Naive thymus-derived CD4-positive, alpha-beta T cell (primary cell): ENCODE measurements around the gene TRMO. TPM values are rescaled to one million over a fixed set of nuclear protein-coding genes. Genes with fewer than 3 reads are reported as not detected.

Source experiments
- ATAC-seq: fragments of 150-1000 bp; cut with Tn5 transposase; 2 replicates; pipeline ENCODE4 v1.10.0; 2021; ENCODE audit warnings: mild to moderate bottlenecking, moderate library complexity
- CTCF ChIA-PET: fragments of 350-600 bp; sonication (Branson Sonifier 250); formaldehyde crosslinking; loops from one replicate; lab custom pipeline; 2021; ENCODE audit warnings: antibody characterized with exemption; lab: Charles Lee
- POLR2A ChIA-PET: fragments of 350-600 bp; sonication (Branson Sonifier 250); formaldehyde crosslinking; loops from one replicate; lab custom pipeline; 2021; ENCODE audit warnings: antibody characterized with exemption, inconsistent platforms; lab: Charles Lee
- DNase-seq, 9 donors: peaks; one replicate each; pipeline versions ENCODE4 v3.0.0 to v3.0.0-alpha.2; 2020 to 2022; ENCODE audit warnings: mixed read lengths in 1 of 9
- H3K27ac ChIP-seq: one replicate; pipeline ENCODE4 v1.7.0; 2013; ENCODE audit warnings: mild to moderate bottlenecking, low read depth, low read length, moderate library complexity
- H3K27me3 ChIP-seq, 2 donors: one replicate each; pipeline ENCODE4 v1.7.0; 2013; ENCODE audit warnings: low read length in 2 of 2, mild to moderate bottlenecking in 2 of 2, moderate library complexity in 2 of 2; ENCODE audit not compliant: control insufficient read depth in 2 of 2, insufficient read depth in 2 of 2
- H3K36me3 ChIP-seq, 3 experiments: 1 replicate in 2 of 3; 2 replicates in 1 of 3; pipeline ENCODE4 v1.7.0; 2013; ENCODE audit warnings: low read length in 3 of 3, mild to moderate bottlenecking in 3 of 3, moderate library complexity in 1 of 3; ENCODE audit not compliant: insufficient read depth in 3 of 3, control insufficient read depth in 2 of 3
- H3K4me1 ChIP-seq, 2 donors: one replicate each; pipeline ENCODE4 v1.7.0; 2013; ENCODE audit warnings: low read length in 2 of 2, mild to moderate bottlenecking in 2 of 2, moderate library complexity in 1 of 2; ENCODE audit not compliant: control insufficient read depth in 2 of 2, insufficient read depth in 2 of 2
- H3K4me3 ChIP-seq: 2 replicates; pipeline ENCODE4 v1.7.0; 2013; ENCODE audit warnings: mild to moderate bottlenecking, low read length
- H3K9me3 ChIP-seq, 3 experiments: 1 replicate in 2 of 3; 2 replicates in 1 of 3; pipeline ENCODE4 v1.7.0; 2013; ENCODE audit warnings: low read length in 3 of 3; ENCODE audit not compliant: control insufficient read depth in 2 of 3
- H3K27ac Mint-ChIP-seq, 9 donors: one replicate each; pipeline ENCODE4 v1.8.0; 2020 to 2022; ENCODE audit warnings: mixed read lengths in 9 of 9, mild to moderate bottlenecking in 8 of 9, moderate library complexity in 5 of 9, inconsistent platforms in 2 of 9
- H3K27me3 Mint-ChIP-seq, 5 donors: one replicate each; pipeline ENCODE4 v1.8.0; 2021 to 2022; ENCODE audit warnings: mixed read lengths in 5 of 5, mild to moderate bottlenecking in 1 of 5
- H3K36me3 Mint-ChIP-seq, 5 donors: one replicate each; pipeline ENCODE4 v1.8.0; 2020 to 2022; ENCODE audit warnings: mixed read lengths in 5 of 5, mild to moderate bottlenecking in 3 of 5, inconsistent platforms in 1 of 5
- H3K4me1 Mint-ChIP-seq, 7 donors: one replicate each; pipeline ENCODE4 v1.8.0; 2020 to 2022; ENCODE audit warnings: mixed read lengths in 7 of 7, mild to moderate bottlenecking in 3 of 7, inconsistent platforms in 1 of 7
- H3K4me3 Mint-ChIP-seq, 10 donors: one replicate each; pipeline ENCODE4 v1.8.0; 2020 to 2022; ENCODE audit warnings: mild to moderate bottlenecking in 10 of 10, mixed read lengths in 10 of 10, moderate library complexity in 6 of 10, inconsistent platforms in 2 of 10
- H3K9me3 Mint-ChIP-seq, 11 donors: one replicate each; pipeline ENCODE4 v1.8.0; 2020 to 2022; ENCODE audit warnings: mixed read lengths in 11 of 11, mild to moderate bottlenecking in 4 of 11, inconsistent platforms in 1 of 11, moderate library complexity in 1 of 11
- intact Hi-C, 2 donors: fragments of 100-400 bp; cut with micrococcal nuclease; formaldehyde crosslinking; loops; one replicate each; pipeline ENCODE4 v1.15.1; 2023
- polyA plus RNA-seq, 2 donors: library from polyadenylated mRNA; unstranded; fragments of 300-500 nt; fragmentation: Illumina TruSeq; gene quantifications; one replicate each; pipeline ENCODE4 v1.2.3, GENCODE V29; 2021
- total RNA-seq, 6 experiments: library from RNA in 5 of 6; stranded (reverse) in 5 of 6; gene quantifications; 1 replicate in 5 of 6; 2 replicates in 1 of 6; pipeline ENCODE4 v1.2.3 and lab custom pipeline; 2021 to 2026

The TRMO gene
- total and polyA plus RNA-seq, 7 experiments from 2014 or later, result 24.5 to 55.3 (median 35.0) TPM

GRCh38 chr9:97873882-97874281 lies 48.4 kb downstream of the TRMO start:
- no peaks in the 10 kb centered on the region for H3K9me3 ChIP-seq
- no peak for ATAC-seq
- H3K27ac ChIP-seq, result no peak overlapping the region
- H3K27me3 ChIP-seq, result no peaks in the 10 kb centered on the region
- no peaks in the 10 kb centered on the region for H3K36me3 ChIP-seq
- Mint-ChIP-seq H3K36me3 (peaks cover 0 to 63% (median 29%) of the 10 kb centered on the region in 5 donors), H3K4me1 (peaks cover 0 to 5% (median 0%) of the 10 kb centered on the region in 7 donors), H3K27ac (no peak overlapping the region), H3K4me3 (no peak overlapping the region), H3K9me3 (peaks cover 0 to 7% (median 3%) of the 10 kb centered on the region in 11 donors), H3K27me3 (peaks cover 4 to 28% (median 10%) of the 10 kb centered on the region in 5 donors)
- no peak for DNase-seq
- H3K4me1 ChIP-seq, result no peaks in the 10 kb centered on the region
- CTCF ChIA-PET, result no interaction called here
- POLR2A ChIA-PET, result interaction anchor here (0.7 kb wide), 1 partner anchor 407 kb away, joined by 3 read pairs; no protein-coding TSS in a partner anchor
- intact Hi-C loops, result no loop called here
- no peak overlapping the region for H3K4me3 ChIP-seq

GRCh38 chr9:97873425-97873824 lies 48.9 kb downstream of the TRMO start:
- H3K4me1 ChIP-seq, result no peaks in the 10 kb centered on the region
- Mint-ChIP-seq H3K4me3 (no peak overlapping the region), H3K27ac (no peak overlapping the region), H3K36me3 (peaks cover 0 to 63% (median 30%) of the 10 kb centered on the region in 5 donors), H3K4me1 (peaks cover 0 to 5% (median 0%) of the 10 kb centered on the region in 7 donors), H3K27me3 (peaks cover 5 to 32% (median 10%) of the 10 kb centered on the region in 5 donors), H3K9me3 (peaks cover 0 to 9% (median 3%) of the 10 kb centered on the region in 11 donors)
- H3K4me3 ChIP-seq, result no peak overlapping the region
- H3K36me3 ChIP-seq, result no peaks in the 10 kb centered on the region
- intact Hi-C loops, result no loop called here
- no peaks in the 10 kb centered on the region for H3K9me3 ChIP-seq
- ChIA-PET POLR2A (interaction anchor here (0.7 kb wide), 1 partner anchor 406 kb away, joined by 3 read pairs; no protein-coding TSS in a partner anchor), CTCF (no interaction called here)
- no peak overlapping the region for H3K27ac ChIP-seq
- DNase-seq (no peak), ATAC-seq (no peak)
- no peaks in the 10 kb centered on the region for H3K27me3 ChIP-seq

- no peaks in the 10 kb centered on the region for H3K27me3 ChIP-seq
- no peak overlapping the region for H3K4me3 ChIP-seq
- peaks cover 1 to 49% (median 30%) of the 10 kb centered on the region in 11 donors for H3K9me3 Mint-ChIP-seq
- POLR2A ChIA-PET, result interaction anchor here (0.6 kb wide), 1 partner anchor 31 kb away, joined by 3 read pairs; no protein-coding TSS in a partner anchor
- CTCF ChIA-PET, result interaction anchor here (1.1 kb wide), 1 partner anchor 22 kb away, joined by 3 read pairs; no protein-coding TSS in a partner anchor
- H3K27me3 Mint-ChIP-seq, result peaks cover 17 to 64% (median 37%) of the 10 kb centered on the region in 5 donors
- H3K4me1 ChIP-seq, result no peaks in the 10 kb centered on the region
- H3K36me3 ChIP-seq, result no peaks in the 10 kb centered on the region
- peaks cover 0 to 13% (median 0%) of the 10 kb centered on the region in 3 experiments for H3K9me3 ChIP-seq
- H3K4me1 Mint-ChIP-seq, result no peaks in the 10 kb centered on the region
- intact Hi-C loops, result no loop called here
- H3K36me3 Mint-ChIP-seq, result peaks cover 0 to 55% (median 40%) of the 10 kb centered on the region in 5 donors
- ATAC-seq, result no peak
- H3K27ac ChIP-seq, result no peak overlapping the region
- no peak for DNase-seq
- no peak overlapping the region for H3K4me3 Mint-ChIP-seq
- peak overlapping the region in 1 of 9 donors; percentile 14 for H3K27ac Mint-ChIP-seq
Measured at GRCh38 chr9:97868859-97869258, 53.4 kb downstream of the TRMO start.

GRCh38 chr9:97866848-97867247 lies 55.5 kb downstream of the TRMO start:
- H3K9me3 ChIP-seq, result peaks cover 0 to 13% (median 0%) of the 10 kb centered on the region in 3 experiments
- H3K4me1 ChIP-seq, result no peaks in the 10 kb centered on the region
- intact Hi-C loops, result no loop called here
- Mint-ChIP-seq H3K27me3 (peaks cover 24 to 70% (median 44%) of the 10 kb centered on the region in 5 donors), H3K36me3 (peaks cover 0 to 49% (median 40%) of the 10 kb centered on the region in 5 donors), H3K9me3 (peaks cover 1 to 49% (median 30%) of the 10 kb centered on the region in 11 donors), H3K4me3 (no peak overlapping the region), H3K4me1 (no peaks in the 10 kb centered on the region), H3K27ac (no peak overlapping the region)
- H3K36me3 ChIP-seq, result no peaks in the 10 kb centered on the region
- no peaks in the 10 kb centered on the region for H3K27me3 ChIP-seq
- no peak overlapping the region for H3K27ac ChIP-seq
- CTCF ChIA-PET, result interaction anchor here (0.7 kb wide), 2 partner anchors 19 to 184 kb away, joined by 3 read pairs; no protein-coding TSS in a partner anchor
- POLR2A ChIA-PET, result interaction anchor here (0.6 kb wide), 1 partner anchor 32 kb away, joined by 3 read pairs; no protein-coding TSS in a partner anchor
- DNase-seq (no peak), ATAC-seq (no peak)
- H3K4me3 ChIP-seq, result no peak overlapping the region

GRCh38 chr9:97866300-97866699 lies 56.0 kb downstream of the TRMO start:
- Histone ChIP-seq H3K27ac (no peak overlapping the region), H3K36me3 (no peaks in the 10 kb centered on the region), H3K27me3 (no peaks in the 10 kb centered on the region), H3K4me3 (no peak overlapping the region), H3K4me1 (no peaks in the 10 kb centered on the region), H3K9me3 (peaks cover 0 to 13% (median 0%) of the 10 kb centered on the region in 3 experiments)
- Mint-ChIP-seq H3K27me3 (peaks cover 29 to 71% (median 49%) of the 10 kb centered on the region in 5 donors), H3K4me1 (no peaks in the 10 kb centered on the region), H3K27ac (no peak overlapping the region), H3K4me3 (no peak overlapping the region), H3K9me3 (peaks cover 1 to 49% (median 30%) of the 10 kb centered on the region in 11 donors), H3K36me3 (peaks cover 0 to 45% (median 37%) of the 10 kb centered on the region in 5 donors)
- CTCF ChIA-PET, result interaction anchor here (0.6 to 1.0 kb wide), 2 partner anchors 13 to 185 kb away, joined by 3 read pairs; partner anchors contain the start of gene FOXE1
- ATAC-seq, result no peak
- DNase-seq, result no peak
- POLR2A ChIA-PET, result no interaction called here
- intact Hi-C loops, result no loop called here

GRCh38 chr9:97864396-97864795 lies 57.9 kb downstream of the TRMO start:
- peaks cover 0 to 4% of the 10 kb centered on the region in 2 donors for H3K27me3 ChIP-seq

More at GRCh38 chr9:97864396-97864795, 57.9 kb downstream of the TRMO start:
- POLR2A ChIA-PET, result no interaction called here
- peaks cover 1 to 49% (median 30%) of the 10 kb centered on the region in 11 donors for H3K9me3 Mint-ChIP-seq
- Histone ChIP-seq H3K9me3 (peaks cover 0 to 13% (median 0%) of the 10 kb centered on the region in 3 experiments), H3K27ac (no peak overlapping the region), H3K4me1 (no peaks in the 10 kb centered on the region), H3K36me3 (no peaks in the 10 kb centered on the region), H3K4me3 (no peak overlapping the region)
- H3K4me3 Mint-ChIP-seq, result no peak overlapping the region
- ATAC-seq, result no peak
- H3K27me3 Mint-ChIP-seq, result peaks cover 46 to 78% (median 68%) of the 10 kb centered on the region in 5 donors
- no peak overlapping the region for H3K27ac Mint-ChIP-seq
- no peaks in the 10 kb centered on the region for H3K4me1 Mint-ChIP-seq
- DNase-seq, result no peak
- H3K36me3 Mint-ChIP-seq, result peaks cover 0 to 39% (median 31%) of the 10 kb centered on the region in 5 donors
- CTCF ChIA-PET, result no interaction called here
- intact Hi-C loops, result no loop called here
